Renal pelvis (tissue), 4 donors: ENCODE measurements around the gene RBM6. TPM values are rescaled to one million over a fixed set of nuclear protein-coding genes. Genes with fewer than 3 reads are reported as not detected.
A peak's percentile ranks its signal among the peaks of the same experiment; 100 is the strongest.
"Not testable (repeated sequence)": the region's sequence is repeated elsewhere in the genome, so short reads cannot be mapped to it uniquely, and the experiment has no call there.

Experiments used
- DNase-seq: peaks from one replicate; pipeline ENCODE4 v3.0.0-alpha.2; 2013
- polyA plus RNA-seq, 3 donors: library from polyadenylated mRNA; unstranded; fragments of 120-200 nt; gene quantifications; one replicate each; pipeline ENCODE4 v1.2.1, GENCODE V29; 2013; ENCODE audit not compliant: insufficient read length in 3 of 3

The RBM6 gene
- polyA plus RNA-seq, 3 donors: 123 to 187 (median 129) TPM

DNA sequence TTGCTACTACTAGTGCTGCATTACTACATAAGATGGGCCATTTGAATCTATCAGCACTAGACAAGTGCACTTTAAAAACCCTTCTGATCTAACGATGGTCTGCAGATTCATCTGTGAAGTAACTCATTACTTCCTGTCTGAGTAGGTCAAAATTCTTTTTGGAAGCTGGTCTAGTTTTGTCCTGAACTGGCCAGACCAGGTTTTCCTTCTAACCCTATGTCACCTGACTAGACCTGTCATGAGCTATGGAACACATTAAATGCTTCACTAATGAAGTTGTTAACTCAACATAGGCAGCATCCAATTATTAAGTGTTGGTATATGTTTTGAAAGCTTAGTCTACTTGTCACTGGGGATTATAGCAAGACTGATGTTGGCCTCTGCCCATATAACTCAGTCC lies 138.7 kb downstream of the RBM6 start:
- DNase-seq: no peak

GRCh38 chr3:50084951-50085350 lies 145.0 kb downstream of the RBM6 start:
- not testable (repeated sequence) for DNase-seq

DNA sequence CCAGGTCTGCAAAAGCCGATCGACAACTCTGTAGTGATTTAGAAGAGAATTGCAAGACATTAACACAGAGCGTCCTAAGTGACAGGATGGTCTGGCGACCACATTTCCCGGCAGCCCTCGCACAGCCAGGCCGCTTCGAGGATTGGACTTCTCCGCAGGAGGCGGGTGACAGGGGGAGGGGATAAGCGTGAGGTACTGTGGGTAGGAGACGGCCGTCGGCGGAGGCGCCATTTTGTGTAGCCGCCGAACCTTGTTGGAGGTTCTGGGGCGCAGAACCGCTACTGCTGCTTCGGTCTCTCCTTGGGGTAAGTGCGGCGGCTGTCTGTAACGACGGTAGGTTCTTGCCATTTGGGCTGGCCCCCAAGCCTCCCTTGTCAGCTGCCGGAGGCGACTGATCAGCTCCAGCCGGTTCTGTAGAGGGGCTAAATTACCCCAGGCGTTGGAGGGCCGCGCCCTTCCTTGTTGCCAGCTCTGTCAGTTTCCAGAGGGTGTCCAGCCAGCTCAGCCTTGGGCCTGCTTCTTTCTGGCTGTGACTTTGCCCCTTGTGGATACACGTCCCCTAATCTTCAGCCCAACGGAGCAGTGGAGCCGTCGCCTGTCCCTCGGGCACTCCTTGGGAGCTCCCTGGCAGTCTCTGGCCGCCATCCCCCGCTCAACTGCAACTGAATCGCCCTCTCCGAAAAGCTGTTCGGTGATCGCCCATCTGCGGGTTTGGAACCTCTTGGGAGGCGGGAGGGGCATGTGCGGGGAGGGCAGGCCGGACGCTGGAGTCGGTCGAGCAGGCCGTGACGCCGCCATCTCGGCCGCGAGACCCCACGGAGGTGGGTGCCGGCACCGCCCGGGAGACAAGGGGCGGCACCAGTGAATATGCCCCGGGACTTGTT lies 149.0 kb downstream of the RBM6 start, which contains the start of gene RBM5:
RBM5 (plus strand) TSS at position 195 of the 884 bp plus-strand sequence. CDS start 1,516 bp downstream, outside the sequence.
- DNase-seq: peak; percentile 92

- peak; percentile 16 for DNase-seq
These were observed 149.6 kb downstream of the RBM6 start for GRCh38 chr3:50089609-50089945.

DNA sequence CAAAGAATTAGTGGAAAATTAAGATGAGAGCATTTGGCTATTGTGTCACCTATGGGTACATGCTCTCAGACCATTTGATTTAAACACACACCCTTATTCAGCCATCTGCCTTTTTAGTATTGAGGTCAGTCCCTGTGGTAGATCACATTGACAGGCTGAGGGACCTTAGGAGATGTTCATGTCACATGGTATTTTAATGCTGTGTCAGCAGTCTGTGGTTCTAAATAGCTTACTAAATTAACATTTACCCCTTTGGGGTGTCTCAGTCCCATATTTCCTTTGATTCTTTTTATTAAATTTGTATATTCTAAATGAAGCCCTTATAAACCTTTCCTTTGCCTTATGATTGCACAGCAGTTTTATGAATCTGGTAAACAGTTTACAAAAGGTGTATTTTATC lies 151.0 kb downstream of the RBM6 start:
- DNase-seq: no peak

DNA sequence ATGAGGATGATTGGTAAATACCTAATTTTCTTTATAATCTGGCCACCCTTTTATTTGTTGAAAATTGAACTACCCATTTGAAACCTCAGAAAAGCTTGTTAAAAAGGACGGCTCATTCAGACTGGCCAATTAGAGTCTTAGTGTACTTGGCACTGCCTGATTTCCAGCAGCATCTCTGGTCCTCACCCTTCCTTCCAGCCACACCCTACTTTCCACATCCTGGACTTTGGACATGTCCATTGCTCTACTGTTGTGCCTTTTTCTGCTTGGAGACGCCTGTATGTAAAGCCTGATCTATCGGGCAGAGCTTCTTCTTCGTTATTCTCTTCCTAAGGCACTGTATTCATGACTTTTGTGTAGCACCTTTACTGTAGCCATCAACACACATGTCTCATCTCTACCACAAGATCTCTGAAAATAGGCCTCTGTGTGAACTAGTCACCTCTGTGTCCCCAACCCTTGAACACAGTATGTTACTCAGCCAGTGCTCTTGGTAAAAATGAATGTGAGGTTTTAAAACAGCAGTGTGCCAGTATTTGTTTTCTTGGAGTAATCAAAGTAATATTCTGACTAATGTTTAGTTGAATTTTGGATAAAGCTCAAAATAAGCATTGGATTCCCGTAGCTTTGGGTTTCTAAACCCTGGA lies 155.5 kb downstream of the RBM6 start:
- DNase-seq: no peak

GRCh38 chr3:50100386-50100785 lies 160.4 kb downstream of the RBM6 start:
- no peak for DNase-seq

- no peak for DNase-seq
These were observed 161.3 kb downstream of the RBM6 start for GRCh38 chr3:50100956-50101845.

DNA sequence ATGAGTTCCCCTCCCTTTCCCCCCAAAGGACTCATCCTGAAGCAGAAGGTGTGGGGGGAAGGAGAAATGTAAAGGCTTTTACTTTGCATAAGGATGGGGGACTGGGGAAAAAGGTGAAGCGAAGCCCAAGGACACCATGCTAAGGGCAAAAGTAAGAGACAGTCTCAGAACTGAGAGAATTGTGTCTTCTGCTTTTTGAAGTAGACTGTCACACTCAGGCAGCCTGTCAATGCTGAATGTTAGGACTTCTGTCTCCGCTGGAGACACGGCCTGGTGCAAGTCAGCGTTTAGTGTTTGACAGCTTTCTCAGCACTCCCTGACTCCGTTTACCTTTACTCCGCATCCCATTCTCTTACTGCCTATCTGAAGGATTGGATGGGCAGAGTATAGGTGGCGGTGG lies 162.6 kb downstream of the RBM6 start:
- DNase-seq: no peak

DNA sequence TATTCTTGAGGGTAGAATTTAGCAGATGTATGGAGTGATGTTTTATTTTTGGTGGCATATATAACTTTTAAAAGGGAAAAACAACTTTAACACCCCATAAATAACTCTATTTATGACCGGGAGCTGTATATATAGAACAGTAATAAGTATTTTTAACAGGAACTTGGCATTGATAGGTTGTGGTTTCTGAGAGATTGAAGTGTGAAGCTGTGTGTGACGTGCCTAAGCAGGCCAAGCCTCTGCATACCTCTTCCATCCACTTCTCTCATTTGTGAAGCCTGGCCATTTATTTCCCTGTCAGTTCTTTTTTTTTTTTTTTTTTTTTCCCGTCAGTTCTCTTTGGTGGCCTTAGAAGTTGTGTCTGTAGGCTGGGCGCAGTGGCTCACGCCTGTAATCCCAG lies 171.8 kb downstream of the RBM6 start:
- no peak for DNase-seq

- DNase-seq: no peak
These were observed 172.5 kb downstream of the RBM6 start for GRCh38 chr3:50112462-50112861.

GRCh38 chr3:50117120-50117519 lies 177.2 kb downstream of the RBM6 start:
- no peak for DNase-seq

GRCh38 chr3:50118237-50118636 lies 178.3 kb downstream of the RBM6 start:
- DNase-seq: no peak

- DNase-seq: no peak
These were observed 179.8 kb downstream of the RBM6 start for GRCh38 chr3:50119786-50120185.

DNA sequence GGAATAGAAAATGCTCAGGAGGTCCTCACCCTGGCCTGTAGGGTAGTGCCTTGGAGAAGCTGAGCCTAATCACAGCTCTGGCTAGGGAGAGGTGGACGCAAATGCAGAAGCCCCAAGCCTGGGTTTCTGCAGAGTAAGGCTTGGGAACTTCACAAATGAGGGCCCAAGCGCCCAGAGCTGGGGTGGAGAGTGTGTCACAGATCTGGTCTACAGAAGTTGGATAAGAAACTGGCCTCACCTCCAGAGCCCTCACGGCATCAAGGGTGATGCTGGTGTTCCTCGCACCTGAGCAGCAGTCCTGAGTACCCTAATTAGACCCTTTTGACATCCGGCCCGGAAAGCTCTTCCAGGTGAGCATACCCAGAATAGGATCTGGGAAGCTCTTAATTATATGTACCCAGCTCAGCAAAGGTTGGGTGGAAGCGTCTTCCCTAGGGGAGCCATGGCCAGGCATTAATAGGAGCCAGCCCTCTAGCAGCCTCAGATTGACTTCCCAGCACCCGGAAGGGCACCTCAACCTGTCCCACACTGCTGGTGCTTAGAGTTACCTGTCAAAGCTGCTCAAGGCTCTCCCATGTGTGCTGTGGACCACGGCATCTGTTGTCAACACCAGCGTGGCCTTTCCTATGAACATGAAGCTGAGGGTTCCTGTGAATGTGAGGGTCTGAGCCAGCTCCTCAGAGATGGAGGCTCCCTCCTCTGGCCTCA lies 180.6 kb downstream of the RBM6 start:
- no peak for DNase-seq

- DNase-seq: peak; percentile 73
These were observed 181.4 kb downstream of the RBM6 start for GRCh38 chr3:50121072-50122032.

DNA sequence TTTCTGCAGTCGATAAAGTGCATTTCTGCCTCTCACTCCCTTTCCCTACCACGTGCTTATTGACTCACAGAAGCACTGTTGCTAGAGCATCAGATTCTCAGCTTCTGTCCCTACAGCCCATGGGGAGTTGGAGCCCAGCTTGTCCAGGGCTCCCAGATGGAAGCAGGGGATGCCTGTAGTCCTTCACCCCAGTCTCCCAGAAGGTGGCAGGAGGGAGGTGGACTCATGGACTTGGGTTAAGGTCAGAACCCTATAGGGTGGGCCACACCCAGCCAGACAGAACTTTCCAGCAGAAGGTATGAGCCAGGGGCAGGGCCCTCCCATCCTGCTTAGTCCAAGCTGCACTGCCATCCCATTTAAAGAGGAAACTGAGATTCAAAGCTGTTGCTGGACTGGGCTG lies 182.1 kb downstream of the RBM6 start:
- DNase-seq: no peak

GRCh38 chr3:50122661-50123391 lies 182.9 kb downstream of the RBM6 start:
- DNase-seq: no peak

DNA sequence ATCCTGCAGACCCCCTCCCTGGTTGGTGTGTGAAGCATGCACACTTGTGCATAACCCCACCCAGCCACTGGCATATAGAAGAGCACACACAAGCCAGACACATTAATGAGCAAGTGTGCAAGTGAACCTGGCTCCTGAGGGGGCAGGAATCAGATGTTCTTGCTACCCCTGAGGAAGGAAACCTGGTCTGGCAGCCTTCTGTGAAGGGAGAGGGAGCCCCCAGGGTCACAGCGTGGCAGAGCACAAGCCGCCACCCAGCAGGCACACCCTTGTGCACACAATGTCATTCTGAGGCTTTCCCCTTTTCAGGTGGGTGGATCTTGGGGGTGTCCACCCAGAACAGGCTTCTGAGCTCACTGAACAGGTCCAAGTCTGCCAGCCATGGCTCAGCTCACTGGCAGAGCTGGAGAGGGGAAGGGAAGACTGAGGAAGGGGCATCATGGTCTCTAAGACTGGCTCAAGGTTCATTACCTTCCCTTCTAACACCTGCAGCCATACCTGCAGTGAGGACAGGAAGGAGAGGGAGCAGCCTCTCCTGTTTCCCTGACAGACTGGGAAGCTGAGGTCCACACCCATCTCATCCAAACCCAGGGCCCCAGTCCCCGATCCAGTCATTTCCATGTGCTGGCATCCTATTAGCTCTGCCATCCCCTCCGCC lies 183.6 kb downstream of the RBM6 start:
- DNase-seq: no peak
